GM18517 (cell line): ENCODE results near the gene SERPINA1.

Source experiments
- ATAC-seq: cut with Tn5 transposase; IDR thresholded peaks from one replicate; pipeline ENCODE4 v1.9.1; 2021; ENCODE audit warnings: mild to moderate bottlenecking, moderate library complexity; ENCODE audit not compliant: unreplicated experiment

Gene SERPINA1

GRCh38 chr14:94384342-94384741 lies 4.1 kb downstream of the SERPINA1 start:
- ATAC-seq: no peak

GRCh38 chr14:94383777-94384176 lies 4.6 kb downstream of the SERPINA1 start:
- no peak for ATAC-seq

DNA sequence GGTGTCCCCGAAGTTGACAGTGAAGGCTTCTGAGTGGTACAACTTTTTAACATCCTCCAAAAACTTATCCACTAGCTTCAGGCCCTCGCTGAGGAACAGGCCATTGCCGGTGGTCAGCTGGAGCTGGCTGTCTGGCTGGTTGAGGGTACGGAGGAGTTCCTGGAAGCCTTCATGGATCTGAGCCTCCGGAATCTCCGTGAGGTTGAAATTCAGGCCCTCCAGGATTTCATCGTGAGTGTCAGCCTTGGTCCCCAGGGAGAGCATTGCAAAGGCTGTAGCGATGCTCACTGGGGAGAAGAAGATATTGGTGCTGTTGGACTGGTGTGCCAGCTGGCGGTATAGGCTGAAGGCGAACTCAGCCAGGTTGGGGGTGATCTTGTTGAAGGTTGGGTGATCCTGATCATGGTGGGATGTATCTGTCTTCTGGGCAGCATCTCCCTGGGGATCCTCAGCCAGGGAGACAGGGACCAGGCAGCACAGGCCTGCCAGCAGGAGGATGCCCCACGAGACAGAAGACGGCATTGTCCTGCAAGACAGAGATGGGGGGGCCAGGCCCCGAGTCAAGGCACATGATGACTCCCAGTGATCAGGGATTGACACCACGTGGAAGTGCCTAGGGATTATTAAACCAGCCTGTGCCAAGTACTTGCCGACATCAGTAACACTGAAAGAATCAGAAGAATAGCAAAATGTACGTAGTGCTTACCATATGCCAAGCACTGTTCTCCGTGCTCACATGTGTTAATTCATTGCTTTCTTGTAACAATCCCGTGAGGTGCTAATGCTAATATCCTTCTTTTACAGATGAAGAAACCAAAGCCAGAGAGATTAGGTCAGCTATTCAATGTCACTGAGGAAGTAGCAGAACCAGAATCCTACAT lies 5.4 kb downstream of the SERPINA1 start:
- ATAC-seq: no peak

GRCh38 chr14:94382099-94382715 lies 6.2 kb downstream of the SERPINA1 start:
- no peak for ATAC-seq

GRCh38 chr14:94381149-94382030 lies 7.0 kb downstream of the SERPINA1 start:
- ATAC-seq: no peak

- no peak for ATAC-seq
Observed at GRCh38 chr14:94380225-94381148, 7.9 kb downstream of the SERPINA1 start.

DNA sequence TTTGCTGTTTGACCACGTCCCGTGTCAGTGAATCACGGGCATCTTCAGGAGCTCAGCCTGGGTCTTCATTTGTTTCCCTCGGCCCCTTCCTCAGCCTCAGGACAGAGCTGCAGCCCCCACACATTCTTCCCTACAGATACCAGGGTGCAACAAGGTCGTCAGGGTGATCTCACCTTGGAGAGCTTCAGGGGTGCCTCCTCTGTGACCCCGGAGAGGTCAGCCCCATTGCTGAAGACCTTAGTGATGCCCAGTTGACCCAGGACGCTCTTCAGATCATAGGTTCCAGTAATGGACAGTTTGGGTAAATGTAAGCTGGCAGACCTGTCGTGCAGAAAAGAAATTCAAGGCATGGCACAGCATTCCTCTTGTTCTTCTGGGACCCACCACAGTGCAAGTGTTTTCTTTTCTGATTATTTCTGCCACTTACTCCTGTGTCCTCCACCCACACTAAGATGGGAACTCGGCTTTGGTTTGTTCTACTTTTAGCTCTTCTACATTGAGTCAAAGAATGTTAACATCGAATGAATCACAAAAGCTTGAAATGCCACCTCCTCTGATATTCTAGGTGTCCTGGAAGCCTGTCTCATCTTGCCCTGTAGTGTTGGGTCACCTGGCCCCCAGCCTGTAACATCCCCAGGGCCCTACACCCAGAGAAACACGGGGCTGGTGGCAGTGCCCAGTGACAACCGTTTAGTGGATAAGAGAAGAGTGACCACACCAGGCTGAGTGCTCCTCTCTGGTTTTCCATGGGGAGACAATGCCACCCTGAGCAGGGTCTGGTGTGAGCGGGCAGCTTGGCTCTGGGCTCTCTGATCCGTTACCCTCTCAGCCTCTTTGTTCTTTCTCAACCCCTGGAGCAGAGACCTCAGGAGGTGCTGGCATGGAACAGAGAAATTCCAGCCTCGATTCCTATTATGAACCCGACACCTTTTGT lies 8.8 kb downstream of the SERPINA1 start:
- no peak for ATAC-seq

DNA sequence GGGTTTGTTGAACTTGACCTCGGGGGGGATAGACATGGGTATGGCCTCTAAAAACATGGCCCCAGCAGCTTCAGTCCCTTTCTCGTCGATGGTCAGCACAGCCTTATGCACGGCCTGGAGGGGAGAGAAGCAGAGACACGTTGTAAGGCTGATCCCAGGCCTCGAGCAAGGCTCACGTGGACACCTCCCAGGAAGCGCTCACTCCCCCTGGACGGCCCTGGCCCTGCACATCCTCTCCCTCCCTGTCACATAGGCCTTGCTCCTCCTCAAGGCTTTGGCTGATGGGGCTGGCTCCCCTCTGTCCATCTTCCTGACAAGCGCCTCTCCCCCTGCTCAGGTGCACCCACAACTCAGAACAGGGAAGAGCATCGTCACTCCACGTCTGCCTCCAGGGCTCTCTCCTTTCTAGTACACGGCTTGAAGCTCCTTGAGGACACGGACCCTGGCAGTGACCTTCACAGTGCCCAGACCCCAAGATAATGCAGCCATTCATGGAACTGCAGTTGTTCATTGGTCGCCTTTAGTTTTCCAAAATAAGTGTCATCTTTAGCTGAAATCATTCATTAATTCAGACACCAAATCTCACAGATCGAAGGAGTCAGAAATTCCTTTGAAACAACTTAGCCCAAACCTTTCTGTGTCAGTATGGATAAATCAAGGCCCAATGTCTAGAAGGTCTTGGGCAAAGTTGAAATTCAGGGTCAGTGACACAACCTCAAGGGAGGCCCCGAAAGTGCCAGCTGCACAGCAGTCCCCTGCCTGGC lies 9.7 kb downstream of the SERPINA1 start:
- no peak for ATAC-seq

GRCh38 chr14:94377866-94378470 lies 10.4 kb downstream of the SERPINA1 start:
- ATAC-seq: no peak

DNA sequence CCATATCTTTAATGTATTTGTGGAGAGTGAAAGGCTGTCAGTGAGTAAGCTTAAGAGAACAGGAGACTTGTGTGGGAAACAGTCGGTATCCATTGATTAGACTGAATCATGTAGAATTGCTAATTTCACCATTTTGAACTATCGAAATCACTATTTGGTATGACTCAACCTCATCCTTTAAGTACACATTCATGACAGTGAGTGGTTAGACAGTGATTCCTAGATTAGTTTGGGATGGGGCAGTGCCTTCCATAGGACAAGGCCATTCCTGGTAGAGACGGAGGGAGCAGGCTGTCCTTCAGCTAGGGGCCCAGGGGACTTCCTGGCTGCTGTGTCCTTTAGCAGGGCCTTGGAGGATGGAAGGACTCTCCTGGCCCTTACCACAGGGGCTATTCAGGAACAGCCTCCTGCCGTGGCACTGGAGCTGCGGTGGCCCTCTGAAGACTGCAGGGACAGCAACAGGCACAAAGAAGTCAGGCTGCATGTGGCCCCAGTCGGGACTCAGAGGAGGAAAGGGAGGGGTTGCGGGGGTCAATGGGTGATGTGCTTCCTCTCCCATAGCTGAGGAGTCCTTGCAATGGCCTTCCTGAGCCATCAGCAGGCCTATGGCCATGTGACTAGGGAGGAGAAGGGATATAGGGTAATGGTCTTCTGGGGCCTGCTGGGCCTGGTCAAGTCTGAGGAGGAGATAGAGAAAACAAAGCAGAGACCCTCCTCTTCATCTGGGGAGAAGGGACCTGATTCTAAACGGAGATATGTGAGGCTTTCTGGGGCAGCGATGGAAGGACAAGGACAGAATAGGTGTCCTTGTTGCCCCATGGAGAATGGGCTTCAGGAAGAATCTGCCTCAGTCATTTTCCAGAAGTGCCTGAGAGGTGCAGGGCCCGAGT lies 11.2 kb downstream of the SERPINA1 start:
- ATAC-seq: no peak

- ATAC-seq: no peak
Observed at GRCh38 chr14:94376108-94376975, 12.1 kb downstream of the SERPINA1 start.

DNA sequence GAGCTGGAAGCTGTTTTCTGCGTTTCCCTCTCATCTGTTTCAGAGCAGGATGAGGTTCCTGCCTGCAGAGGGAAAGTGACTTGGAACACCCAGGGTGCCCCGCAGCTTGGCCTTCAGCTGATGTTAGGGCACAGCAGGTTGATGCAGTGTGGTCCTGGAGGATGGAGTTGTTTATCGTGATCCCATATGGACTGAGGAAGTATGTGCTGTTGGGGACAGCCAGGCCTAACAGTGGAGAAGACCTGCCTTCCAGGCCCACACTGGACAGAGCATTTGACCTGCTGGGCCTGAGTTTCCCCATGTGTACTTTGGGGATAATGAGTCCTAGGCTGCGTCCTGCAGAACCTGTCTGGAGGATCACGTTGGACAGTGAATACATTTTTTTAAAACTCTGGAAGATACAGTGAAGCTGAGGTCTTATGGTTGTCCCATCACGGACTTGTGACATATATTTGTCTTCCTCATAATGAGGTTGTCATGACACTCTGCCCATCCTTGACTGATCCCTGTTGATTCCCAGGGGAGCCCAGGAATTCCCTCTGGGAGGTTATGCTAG lies 12.8 kb downstream of the SERPINA1 start:
- no peak for ATAC-seq

- no peak for ATAC-seq
Observed at GRCh38 chr14:94374749-94375260, 13.6 kb downstream of the SERPINA1 start.

DNA sequence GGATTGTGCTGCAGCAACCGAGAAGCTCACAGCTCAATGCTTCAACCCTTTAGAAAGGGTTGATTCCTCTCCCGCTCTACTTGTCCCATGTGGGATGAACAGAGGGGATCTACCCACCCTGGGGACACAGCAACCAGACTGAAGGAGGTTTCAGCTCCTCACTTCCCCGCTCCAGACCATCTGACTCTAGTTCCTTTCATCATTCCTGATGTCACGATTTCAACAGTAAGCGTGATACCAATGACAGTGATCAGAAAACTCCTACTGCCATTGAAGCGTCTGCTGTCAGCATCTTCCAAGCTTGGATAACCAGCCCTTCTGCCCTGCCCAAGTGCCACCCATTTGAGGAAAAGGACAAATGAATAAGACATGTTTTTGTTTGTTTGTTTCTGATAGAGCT lies 14.3 kb downstream of the SERPINA1 start:
- no peak for ATAC-seq

DNA sequence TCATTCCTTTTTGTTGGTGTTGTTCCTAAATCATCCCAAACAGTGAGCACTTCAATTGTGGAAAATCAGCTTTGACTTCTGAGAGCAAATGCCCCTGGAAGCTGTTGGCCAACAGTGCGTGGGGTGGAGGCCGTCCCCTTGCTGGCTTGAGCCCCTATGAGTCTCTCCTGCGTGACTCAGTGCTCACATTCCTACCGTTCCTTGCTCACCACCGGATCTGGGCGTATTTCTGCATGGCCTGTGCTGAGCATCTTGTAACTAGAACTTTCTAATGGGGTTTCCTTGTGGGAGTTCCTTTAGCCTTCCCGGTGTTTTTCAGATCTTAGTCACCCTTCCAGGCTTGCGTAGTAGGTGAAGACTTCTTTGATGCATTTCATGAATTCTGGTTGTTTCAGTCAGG lies 14.7 kb downstream of the SERPINA1 start:
- ATAC-seq: no peak
